GM21526 (cell line): Measurements from ENCODE around the gene EGLN2.
"Not testable (repeated sequence)": the region's sequence is repeated elsewhere in the genome, so short reads cannot be mapped to it uniquely, and the experiment has no call there.

ENCODE experiments used
- ATAC-seq: cut with Tn5 transposase; IDR thresholded peaks from one replicate; pipeline ENCODE4 v1.9.1; 2021; ENCODE audit warnings: moderate library complexity; ENCODE audit not compliant: unreplicated experiment, low FRiP score

EGLN2 gene

DNA sequence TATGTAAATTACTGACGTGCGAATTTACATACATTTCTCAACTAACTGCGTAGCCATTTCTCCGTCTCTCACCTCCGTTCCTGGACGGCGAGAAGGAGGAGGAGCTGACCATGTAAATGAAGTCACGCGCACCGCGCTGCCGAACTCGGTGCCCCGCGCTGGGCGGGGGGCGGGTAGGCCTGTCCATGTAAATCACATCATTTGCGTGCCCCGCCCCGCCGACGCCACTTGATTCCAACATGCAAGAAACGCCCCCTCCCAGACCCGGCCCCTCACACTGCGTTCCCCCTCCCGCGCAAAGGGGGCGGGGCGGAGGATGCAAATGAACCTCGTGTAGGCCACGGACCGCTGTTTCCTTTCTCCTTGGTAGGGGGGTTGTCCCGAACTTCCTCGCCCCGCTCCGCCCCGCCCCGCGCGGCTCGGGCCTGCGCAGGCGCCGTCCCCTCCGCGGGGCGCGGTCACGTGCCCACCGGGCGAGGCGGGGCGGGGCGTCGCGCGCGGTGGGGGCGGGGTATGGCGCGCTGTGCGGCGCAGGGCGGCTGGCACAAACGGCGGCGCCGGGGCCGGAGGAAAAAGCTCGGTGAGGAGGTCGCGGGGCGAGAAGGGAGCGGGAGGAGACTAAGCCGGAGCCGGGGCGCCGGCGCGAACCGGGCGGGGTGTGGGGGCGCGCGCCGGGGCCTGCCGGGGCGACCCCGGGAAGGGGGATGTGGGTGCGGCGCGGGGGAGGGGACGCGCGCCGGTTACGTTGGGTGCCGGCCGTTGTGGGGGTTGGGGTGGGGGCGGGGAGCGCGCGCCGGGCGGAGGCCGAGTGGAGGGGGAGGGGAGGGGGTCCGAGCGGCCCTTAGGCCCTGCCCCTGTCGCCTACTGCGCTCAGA lies at the start of gene EGLN2:
EGLN2 (plus strand) TSS at position 509 of the 875 bp plus-strand sequence. CDS start 1,382 bp downstream, outside the sequence.
- peak; percentile 59 for ATAC-seq

DNA sequence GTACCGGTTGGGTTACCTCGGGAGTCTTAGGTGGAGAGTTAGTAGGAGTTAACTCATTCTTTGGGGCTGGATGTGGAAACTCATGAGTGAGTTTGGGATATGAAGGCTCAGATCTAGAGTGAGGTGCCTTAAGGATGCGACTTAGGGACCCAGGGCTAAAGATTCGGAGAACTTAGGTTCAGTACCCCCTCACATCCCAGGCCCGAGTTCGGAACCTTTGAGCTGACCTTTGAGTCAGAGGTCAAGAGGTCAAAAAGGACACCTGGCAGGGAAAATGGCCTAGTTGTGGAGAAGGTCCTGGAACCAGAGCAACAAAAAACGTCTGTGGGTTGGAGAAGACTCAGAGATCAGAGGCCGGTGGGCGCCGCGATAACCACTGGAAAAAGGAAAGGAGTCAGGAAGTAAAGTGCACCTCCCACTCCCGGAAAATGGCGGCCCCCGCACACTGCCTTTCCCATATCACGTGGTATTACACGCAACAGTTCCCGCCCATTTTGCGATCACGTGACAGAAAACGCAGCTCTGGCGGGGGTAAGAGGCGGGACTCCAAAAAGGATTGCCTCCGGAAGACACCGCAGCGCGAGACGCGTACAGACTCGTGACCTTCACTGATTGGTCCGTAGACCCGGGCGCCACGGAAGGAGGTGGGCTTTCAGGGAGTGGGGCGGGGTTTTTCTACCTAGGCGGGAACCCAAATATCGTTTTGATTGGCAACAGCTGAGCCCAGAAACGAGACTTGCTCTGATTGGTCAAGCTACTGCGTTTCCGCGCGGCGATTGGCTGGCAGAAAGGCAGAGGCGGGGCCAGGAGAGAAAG lies 48.7 kb upstream of the EGLN2 start, which contains the start of gene ACTMAP:
ACTMAP (minus strand) TSS at position 420 of the 816 bp plus-strand sequence. CDS start 674 bp downstream, outside the sequence.
- ATAC-seq = peak; percentile 76

GRCh38 chr19:40750874-40751537 lies 48.0 kb upstream of the EGLN2 start, which contains the start of gene SNRPA:
Gene SNRPA (plus strand): TSS chr19:40751203. CDS start chr19:40751409, 206 bp downstream.
- peak; percentile 42 for ATAC-seq

GRCh38 chr19:40752257-40752781 lies 46.7 kb upstream of the EGLN2 start:
- ATAC-seq = no peak

DNA sequence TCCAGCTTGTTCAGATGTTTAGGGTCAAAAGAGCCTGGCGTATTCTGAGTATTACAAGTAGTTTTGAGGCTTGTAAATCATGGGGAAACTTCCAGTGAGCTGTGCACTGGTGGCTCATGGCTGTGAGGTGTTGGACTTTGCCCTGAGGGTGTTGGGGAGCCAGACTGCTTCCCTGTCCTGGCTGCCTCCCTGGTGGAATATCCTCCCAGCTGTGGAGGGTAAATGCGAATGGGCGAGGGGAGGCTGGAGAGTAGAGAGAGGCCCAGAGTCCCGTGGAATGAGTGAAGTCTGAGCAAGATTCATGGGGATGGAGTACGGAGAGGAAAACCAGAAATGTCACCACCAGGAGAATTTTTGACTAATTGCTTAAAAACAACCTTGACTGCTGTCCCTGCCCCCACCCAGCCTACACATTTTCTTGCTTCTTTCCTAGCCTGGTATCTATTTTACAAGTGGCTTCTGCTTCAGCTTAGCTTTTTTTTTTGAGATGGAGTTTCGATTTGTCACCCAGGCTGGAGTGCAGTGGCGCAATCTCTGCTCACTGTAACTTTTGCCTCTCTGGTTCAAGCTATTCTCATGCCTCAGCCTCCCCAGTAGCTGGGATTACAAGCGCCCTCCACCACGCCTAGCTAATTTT lies 44.3 kb upstream of the EGLN2 start:
- ATAC-seq = no peak

DNA sequence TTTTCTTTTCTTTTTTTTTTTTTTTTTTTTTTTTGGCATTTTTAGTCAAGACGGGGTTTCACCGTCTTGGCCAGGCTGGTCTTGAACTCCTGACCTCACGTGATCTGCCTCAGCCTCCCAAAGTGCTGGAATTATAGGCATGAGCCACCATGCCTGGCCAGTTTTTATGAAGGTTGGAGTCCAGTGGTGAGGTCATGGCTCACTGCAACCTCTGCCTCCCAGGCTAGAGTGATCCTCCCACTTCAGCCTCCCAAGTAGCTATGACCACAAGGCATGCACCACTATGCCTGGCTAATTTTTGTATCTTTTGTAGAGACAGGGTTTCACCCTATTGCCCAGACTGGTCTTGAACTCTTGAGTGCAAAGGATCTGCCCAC lies 43.8 kb upstream of the EGLN2 start:
- ATAC-seq = no peak

DNA sequence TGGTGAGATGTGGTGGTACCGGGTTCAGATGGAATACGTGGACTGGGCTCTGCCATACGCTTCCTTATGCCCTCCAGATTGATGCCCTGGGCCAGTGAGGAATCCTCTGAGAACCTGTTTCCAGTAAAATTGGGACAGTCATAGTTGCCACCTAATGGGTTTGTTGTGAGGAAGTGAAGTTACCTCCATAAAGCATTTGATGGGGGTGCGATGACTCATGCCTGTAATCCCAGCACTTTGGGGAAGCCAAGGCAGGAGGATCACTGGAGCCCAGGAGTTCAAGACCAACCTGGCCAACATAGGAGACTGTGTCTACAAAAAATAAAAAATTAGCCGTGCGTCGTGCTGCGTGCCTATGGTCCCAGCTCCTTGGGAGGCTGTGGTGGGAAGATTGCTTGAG lies 43.2 kb upstream of the EGLN2 start:
- no peak for ATAC-seq

- no peak for ATAC-seq
Measured at GRCh38 chr19:40756502-40757110, 42.4 kb upstream of the EGLN2 start.

GRCh38 chr19:40758491-40758890 lies 40.5 kb upstream of the EGLN2 start:
- no peak for ATAC-seq

- no peak for ATAC-seq
Measured at GRCh38 chr19:40759352-40759751, 39.6 kb upstream of the EGLN2 start.

GRCh38 chr19:40762754-40763470 lies 36.1 kb upstream of the EGLN2 start:
- no peak for ATAC-seq

DNA sequence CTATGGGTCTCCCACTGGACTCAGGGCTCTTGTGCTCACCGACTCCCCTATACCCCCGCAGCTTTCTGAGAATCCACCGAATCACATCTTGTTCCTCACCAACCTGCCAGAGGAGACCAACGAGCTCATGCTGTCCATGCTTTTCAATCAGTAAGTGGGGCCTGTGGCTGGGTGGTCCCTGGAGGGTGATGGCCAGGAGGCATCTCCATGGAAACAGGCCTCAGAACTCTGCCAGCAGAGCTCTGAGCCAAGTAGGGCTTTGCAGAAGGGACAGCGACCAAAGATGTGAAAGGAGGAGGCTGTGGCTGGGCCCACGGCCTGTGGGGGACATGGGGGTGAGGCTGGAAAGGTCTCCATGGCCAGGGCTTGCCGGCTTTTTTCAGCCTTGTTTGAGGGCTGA lies 35.5 kb upstream of the EGLN2 start:
- ATAC-seq = no peak

DNA sequence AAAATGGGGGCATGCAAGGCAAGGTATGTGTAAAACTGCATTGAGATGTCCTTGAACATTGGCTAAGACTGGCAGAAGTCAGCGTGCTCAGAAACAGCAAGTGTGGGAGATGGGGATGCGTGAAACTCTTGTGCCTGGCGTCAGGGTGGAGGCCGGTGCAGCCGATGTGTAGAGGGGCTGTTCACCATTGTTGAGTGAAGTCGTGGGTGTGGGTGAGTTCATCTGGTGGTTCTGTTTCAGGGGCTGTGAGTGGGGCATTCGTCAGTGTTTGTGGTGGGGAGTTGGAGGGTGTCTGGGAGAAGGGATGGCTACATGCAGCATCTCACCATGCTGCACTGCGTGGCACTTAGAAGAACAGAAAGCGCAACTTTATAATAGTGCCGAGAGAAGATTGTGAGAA lies 35.0 kb upstream of the EGLN2 start:
- no peak for ATAC-seq

DNA sequence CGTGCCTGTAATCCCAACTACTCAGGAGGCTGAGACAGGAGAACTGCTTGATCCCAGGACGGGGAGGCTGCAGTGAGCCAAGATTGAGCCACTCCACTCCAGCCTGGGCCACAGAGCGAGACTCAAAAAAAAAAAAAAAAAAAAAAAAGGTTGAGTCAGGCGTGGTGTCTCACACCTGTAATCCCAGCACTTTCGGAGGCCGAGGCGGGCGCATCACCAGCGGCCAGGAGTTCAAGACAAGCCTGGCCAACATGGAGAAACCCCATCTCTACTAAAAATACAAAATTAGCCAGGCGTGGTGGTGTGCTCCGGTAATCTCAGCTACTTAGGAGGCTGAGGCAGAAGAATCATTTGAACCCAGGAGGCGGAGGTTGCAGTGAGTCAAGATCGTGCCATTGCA lies 32.6 kb upstream of the EGLN2 start:
- not testable (repeated sequence) for ATAC-seq

DNA sequence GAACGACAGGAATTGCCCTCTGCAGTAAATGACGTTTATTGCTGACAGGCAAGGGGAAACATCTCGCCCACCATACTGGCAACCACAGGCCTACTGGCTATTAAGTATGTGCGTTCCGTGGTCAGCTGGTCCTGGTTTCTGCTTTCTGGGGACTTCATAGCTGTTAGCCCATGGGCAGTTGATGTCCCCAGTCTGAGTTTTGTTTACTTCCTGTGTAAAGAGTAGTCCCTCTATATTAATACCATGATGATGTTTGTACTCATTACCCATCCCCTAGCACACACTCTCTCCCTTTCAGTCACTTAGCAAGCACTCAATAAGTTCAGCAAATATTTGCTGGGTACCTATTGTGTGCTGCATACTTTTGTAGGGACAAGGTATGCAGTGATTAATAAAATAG lies 30.1 kb upstream of the EGLN2 start:
- no peak for ATAC-seq

DNA sequence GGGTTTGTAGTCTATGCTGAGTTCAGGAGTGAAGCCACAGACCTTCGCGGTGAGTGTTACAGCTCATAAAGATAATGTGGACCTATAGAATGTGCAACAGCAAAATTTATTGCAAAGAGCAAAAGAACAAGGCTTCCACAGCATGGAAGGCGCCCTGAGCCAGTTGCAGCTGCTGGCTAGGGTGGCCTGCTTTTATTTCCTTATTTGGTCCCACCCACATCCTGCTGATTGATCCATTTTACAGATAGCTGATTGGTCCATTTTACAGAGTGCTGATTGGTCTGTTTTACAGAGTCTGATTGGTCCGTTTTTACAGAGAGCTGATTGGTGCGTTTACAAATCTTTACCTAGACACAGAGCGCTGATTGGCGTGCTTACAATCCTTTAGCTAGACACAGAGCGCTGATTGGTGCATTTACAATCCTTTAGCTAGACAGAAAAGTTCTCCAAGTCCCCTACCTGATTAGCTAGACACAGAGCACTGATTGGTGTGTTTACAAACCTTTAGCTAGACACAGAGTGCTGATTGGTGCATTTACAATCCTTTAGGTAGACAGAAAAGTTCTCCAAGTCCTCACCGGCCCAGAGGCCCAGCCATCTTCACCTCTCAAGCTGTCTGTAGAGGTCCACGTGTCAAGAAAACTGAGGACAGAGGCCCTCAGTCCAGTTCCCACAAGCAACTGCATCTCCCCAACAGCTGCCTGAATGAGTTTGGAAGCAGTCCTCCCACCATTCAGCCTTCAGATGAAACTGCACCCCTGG lies 27.7 kb upstream of the EGLN2 start:
- ATAC-seq = not testable (repeated sequence)

DNA sequence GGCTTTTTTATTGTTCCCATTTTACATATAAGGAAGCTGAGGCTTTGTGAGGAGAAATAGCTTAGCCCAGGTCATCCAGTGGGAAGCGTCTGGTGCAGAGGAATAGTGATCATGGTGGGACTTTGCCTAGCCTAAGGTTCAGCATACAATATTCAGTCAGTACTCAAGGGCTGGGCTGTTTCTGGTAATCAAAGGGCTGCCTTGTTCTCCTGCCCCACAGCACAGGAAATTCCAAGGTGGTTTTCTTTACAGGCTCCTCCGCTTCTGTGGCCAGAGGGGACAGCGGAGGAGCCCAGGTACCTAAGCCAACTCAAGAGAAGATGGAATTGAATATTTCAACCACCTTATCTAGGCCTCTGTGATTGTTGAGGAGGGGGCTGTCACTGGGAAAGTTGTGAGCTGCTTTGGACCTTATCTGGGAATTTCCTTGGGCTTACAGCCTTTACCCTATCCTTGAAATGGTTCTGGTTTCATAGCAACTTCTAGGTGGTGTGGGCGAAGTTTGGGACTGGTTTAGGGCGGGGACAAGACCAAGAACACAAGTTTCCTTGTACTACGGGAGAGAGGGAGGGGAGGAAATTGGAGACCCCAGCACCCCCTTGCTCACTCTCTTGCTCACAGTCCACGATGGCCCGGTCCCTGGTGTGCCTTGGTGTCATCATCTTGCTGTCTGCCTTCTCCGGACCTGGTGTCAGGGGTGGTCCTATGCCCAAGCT lies 23.9 kb upstream of the EGLN2 start, which contains the start of gene MIA:
MIA (plus strand) TSS at position 606 of the 716 bp plus-strand sequence; CDS start at position 628, 22 bp downstream.
- ATAC-seq = no peak

GRCh38 chr19:40775632-40776022 lies 23.4 kb upstream of the EGLN2 start:
- ATAC-seq = no peak
